GM18867 (cell line): Measurements from ENCODE around the gene TTC39B.
A peak's percentile ranks its signal among the peaks of the same experiment; 100 is the strongest.

Experiments
- ATAC-seq: cut with Tn5 transposase; IDR thresholded peaks from one replicate; pipeline ENCODE4 v1.9.1; 2021; ENCODE audit warnings: mild to moderate bottlenecking, moderate library complexity; ENCODE audit not compliant: unreplicated experiment

The TTC39B gene

GRCh38 chr9:15137658-15138356 is 169.2 kb downstream of the TTC39B start:
- ATAC-seq, result no peak

- no peak for ATAC-seq
Observed at GRCh38 chr9:15137089-15137488, 169.9 kb downstream of the TTC39B start.

GRCh38 chr9:15136646-15137045 is 170.4 kb downstream of the TTC39B start:
- ATAC-seq, result no peak

GRCh38 chr9:15135164-15135792 is 171.7 kb downstream of the TTC39B start:
- ATAC-seq, result peak; percentile 92

- no peak for ATAC-seq
Observed at GRCh38 chr9:15133488-15133887, 173.5 kb downstream of the TTC39B start.

- ATAC-seq, result no peak
Observed at GRCh38 chr9:15132091-15132490, 174.9 kb downstream of the TTC39B start.

- ATAC-seq, result no peak
Observed at GRCh38 chr9:15131094-15131493, 175.9 kb downstream of the TTC39B start.

GRCh38 chr9:15127831-15128230 is 179.2 kb downstream of the TTC39B start:
- ATAC-seq, result no peak

- ATAC-seq, result no peak
Observed at GRCh38 chr9:15121630-15122029, 185.4 kb downstream of the TTC39B start.

GRCh38 chr9:15116130-15116580 is 190.9 kb downstream of the TTC39B start:
- no peak for ATAC-seq

- ATAC-seq, result no peak
Observed at GRCh38 chr9:15115702-15116101, 191.3 kb downstream of the TTC39B start.

GRCh38 chr9:15115041-15115440 is 192.0 kb downstream of the TTC39B start:
- ATAC-seq, result no peak
